SKM-1 treated with dmso at 0.1 percent for 144 hours (cell line): ENCODE results near the gene JARID2.
"Not testable (repeated sequence)": the region's sequence is repeated elsewhere in the genome, so short reads cannot be mapped to it uniquely, and the experiment has no call there.

Experiments used
- DNase-seq: peaks from one replicate; lab custom pipeline; 2025; ENCODE audit not compliant: unreplicated experiment; lab: John Stamatoyannopoulos, UW

JARID2 gene

DNA sequence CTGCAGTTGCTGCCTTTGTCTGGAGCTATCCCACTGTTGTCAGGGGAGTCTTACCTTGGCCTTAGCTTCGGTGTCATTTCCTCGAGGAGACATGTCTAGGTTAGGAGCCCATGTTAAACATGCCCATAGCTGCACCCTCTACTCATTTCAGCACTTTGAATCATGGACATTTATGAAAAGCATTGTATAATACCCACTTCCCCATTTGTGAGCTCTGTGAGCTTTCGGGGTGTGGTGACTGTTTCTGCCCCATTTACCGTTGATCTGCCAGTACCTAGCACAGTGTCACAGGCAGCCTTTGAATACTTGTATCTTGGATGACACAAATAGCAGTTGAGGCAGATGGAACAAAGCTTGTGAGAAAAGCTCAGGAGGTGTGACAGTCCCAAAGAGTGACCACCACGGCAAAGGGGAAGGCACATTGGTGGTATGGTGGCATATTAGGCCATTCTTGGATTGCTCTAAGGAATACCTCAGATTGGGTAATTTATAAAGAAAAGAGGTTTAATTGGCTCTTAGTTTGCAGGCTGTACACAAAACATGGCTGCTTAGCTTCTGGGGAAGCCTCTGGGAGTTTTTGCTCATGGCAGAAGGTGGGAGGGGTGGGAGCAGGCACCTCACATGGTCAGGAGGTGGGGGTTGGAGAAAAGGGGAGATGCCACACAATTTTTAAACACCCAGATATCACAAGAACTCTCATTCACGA is 42.0 kb downstream of the JARID2 start:
- DNase-seq: peak; percentile 69

DNA sequence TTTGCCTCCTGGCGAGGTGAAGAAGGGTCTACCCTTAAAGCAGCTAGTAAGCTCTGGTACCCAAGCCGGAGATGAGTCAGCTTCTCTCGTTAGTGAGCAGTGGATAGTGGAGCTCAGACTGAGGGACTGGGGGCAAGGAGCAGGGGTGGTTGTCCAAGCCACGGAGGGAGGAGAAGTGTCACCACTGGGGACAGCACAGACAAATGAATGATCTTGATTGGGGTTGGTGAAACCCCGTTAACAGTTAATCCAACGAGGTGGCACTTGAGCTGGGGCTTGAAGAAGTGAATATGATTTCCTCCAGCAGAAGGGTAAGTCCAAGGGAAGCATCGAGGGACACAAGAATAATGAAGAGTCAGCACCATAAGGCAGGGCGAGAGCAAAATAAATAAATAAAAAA is 43.0 kb downstream of the JARID2 start:
- no peak for DNase-seq

GRCh38 chr6:15289456-15289855 is 43.6 kb downstream of the JARID2 start:
- DNase-seq: not testable (repeated sequence)

- DNase-seq: no peak
Measured at GRCh38 chr6:15290067-15290680, 44.3 kb downstream of the JARID2 start.

DNA sequence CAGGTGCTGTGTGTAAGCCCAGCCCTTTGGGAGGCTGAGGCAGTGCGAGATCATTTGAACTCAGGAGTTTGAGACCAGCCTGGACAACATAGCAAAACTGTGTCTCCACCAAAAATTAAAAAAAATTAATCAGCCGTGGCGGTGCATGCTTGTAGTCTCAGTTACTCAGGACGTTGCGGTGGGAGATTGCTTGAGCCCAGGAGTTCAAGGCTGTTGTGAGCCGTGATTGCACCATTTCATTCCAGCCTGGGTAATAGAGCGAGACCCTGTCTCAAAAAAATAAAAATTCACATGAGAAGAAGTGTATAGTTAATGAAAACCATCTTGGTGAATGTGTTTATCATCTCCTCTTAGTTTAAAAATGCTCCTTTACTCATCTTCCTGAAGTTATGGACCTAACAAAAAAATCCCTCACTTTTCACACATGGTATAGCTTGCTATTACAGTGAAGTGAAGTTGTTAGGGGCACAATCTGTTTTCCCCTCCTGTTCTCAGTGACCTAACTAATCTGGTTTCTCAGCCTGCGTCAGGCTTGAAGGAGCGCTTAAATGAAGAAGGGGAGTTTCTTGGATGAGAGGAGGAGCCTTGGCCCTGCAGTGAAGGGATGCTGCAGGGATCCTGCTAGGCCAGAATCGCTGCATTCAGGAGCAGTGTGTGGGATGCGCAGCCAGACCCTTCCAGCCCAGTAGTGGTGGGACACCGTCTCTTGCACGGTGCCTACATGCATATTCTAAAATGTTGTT is 45.3 kb downstream of the JARID2 start:
- no peak for DNase-seq

GRCh38 chr6:15292721-15293302 is 46.9 kb downstream of the JARID2 start:
- no peak for DNase-seq

DNA sequence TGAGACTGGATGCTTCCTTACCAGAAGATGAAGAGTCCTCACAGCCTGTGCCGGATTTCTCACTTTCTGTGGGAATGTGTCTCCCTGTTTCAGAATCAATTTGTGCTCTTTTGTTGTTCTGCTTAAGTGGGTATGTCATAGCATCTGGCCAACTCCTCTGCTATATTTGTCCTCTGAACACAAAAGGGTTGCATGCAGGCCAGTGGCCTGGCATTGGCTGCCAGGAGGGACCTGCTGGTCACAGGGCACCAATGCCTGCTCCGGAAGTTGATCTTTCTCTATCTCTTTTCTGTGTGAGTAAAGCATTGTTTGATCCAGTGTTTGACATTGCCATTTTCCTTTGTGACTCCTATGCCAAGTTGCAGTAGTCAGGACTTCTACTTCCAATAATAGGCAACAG is 47.8 kb downstream of the JARID2 start:
- DNase-seq: no peak

GRCh38 chr6:15294504-15294903 is 48.6 kb downstream of the JARID2 start:
- no peak for DNase-seq

DNA sequence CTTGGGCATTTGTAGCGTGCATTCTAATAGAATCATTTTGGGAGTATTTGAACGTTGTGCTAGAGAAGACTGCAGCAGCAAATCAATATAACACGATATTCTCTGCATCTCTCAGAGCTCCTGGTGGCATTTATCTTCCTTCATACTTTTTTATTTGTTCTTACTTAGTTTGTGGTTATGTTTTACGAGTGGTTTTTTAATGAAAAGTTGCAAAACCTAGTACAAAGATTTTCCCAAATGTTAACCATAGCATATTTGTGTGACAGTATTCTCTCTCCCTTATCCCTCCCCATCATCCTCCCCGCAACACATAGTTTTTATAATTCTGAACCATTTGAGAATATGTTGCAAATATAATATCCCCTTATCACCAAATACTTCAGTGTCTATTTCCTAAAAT is 50.4 kb downstream of the JARID2 start:
- DNase-seq: no peak

DNA sequence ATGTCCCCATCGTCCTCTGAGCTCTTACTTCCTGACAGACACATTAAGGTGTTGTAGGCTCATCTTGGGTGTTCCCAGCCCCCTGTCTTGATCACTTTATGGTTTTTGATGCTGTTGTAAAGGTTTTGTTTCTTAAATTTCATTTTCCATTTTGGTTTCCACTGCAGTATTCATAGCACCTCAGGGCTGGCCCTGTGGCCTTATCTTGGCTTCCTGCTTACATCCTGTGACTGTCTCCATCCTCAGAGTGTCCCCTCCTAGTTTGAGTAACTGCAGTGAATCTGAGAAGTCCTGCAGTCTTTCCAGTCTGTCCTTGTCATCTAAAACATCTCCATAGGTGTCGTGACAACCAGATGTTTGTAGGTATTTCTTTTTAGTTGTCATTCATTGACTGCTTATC is 50.9 kb downstream of the JARID2 start:
- no peak for DNase-seq

DNA sequence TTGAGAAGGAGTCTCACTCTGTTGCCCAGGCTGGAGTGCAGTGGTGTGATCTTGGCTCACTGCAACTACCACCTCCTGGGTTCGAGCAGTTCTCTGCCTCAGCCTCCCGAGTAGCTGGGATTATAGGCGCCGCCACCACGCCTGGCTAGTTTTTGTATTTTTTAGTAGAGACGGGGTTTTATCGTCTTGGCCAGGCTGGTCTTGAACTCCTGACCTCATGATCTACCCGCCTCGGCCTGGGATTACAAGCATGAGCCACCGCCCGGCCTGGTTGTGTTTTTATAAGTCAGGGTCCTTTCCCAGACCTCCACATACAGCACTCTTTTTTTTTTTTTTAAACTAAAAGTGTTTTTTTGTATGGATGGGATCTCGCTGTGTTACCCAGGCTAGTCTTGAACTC is 51.3 kb downstream of the JARID2 start:
- not testable (repeated sequence) for DNase-seq

DNA sequence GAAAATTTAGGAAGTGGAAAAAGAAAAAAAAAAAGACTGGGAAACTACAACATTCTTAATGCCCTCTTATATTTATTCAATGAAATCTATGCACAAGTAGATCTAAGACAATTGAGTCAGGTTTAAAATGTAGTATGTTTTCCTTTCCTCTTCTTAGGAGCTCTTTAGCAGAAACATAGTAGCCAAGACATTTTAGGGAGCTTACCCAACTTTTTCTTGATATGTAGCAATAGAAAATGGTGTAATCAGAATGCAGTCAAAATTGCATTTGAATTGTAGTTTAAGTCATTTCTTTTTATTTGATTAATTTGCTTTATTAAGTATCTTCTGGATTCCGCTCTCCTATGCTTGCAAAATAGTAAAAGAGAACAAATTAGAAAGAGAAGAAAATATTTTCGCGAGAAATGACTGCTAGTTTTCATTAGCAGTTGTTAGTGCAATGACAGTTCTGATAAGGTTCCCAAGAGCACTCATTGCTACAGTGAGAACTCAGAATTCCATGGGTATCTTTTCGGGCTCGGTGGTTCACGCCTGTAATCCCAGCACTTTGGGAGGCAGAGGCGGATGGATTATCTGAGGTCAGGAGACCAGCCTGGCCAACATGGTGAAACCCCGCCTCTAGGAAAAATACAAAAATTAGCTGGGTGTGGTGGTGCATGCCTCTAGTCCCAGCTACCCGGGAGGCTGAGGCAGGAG is 52.2 kb downstream of the JARID2 start:
- peak; percentile 12 for DNase-seq

GRCh38 chr6:15299430-15300131 is 53.7 kb downstream of the JARID2 start:
- DNase-seq: peak; percentile 91

GRCh38 chr6:15301179-15302006 is 55.5 kb downstream of the JARID2 start:
- no peak for DNase-seq

DNA sequence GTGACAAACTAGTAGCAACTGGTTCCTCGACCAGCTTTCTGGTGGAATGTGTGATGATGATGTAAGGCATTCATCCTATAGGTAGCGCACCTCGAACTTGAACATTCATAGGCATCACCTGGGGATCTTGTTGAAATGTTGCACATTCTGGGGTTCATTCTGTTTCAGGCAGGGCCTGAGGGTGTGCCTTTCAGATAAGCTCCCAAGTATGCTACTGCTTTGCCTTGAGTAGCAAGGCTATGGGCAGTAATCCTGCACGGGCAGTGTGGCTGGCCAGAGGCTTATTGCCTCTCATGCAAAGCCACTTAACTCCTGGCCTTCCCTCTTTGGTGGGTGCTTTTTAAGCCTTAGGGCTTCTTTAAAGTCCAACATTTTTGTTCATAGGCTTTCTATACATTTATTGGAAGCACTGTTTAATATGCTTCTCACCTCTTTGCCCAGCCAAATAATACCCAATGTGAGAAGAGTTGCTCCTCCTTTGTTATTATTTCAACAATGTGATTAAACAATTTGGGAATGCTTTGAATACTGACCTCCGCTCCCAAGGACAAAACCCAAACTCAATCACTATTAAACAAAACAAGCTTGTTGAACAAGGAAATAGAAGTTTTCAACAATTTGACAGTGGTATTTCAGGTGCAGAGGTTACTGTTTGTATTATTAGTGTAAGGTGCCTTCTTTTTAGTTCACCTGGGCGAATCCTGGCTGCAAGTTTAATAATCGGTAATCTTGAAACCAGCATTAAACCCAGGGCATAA is 57.5 kb downstream of the JARID2 start:
- DNase-seq: no peak

GRCh38 chr6:15303920-15304291 is 58.0 kb downstream of the JARID2 start:
- no peak for DNase-seq

DNA sequence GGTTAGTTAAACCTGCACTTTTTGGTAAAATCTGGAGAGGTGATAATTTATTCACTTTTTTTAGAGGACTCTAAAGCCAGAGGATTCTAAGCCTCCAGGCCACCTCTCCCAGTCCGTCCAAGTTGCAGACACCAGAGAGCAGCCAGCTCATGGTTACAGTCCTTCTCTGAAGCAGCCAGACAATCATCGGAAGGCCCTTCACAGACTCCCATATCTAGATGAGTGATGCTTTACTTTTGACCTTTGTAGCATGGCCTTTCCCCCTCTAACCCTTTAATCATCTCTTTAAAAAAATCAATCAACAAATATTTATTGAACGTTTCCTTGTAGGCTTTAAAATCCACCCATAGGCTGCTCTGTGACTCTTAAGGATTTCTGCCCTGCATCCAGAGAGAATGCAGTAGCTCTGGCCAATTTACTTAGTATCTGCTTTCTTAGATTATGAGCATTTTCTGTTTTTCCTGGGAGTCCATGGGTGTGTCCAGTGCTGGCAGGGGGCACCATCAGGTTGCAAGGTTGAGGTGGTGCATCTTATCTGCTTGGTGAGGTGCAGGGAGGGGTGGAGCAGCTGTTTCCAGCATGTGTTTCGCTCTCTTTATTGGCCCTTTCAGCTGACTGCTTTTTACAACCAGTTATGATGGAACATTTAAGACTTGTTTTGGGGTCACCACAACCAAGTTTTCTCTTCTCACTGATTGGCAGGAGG is 58.6 kb downstream of the JARID2 start:
- DNase-seq: no peak

GRCh38 chr6:15305496-15305895 is 59.6 kb downstream of the JARID2 start:
- no peak for DNase-seq
